Stimulated activated naive CD8-positive, alpha-beta T cell treated with anti-CD3 and anti-CD28 coated beads, Interleukin-15, Interleukin-2, amounts not matched to agents 100 U/mL and 50 U/mL, for 24 hours (primary cell): Measurements from ENCODE around the gene CDC42BPG.

Experiments used
- ATAC-seq: fragments of 150-1000 bp; cut with Tn5 transposase; one replicate; pipeline ENCODE4 v1.10.0; 2021
- DNase-seq: peaks from one replicate; pipeline ENCODE4 v3.0.0; 2021

CDC42BPG gene

GRCh38 chr11:64804346-64805210, 39.9 kb downstream of the CDC42BPG start:
- DNase-seq = no peak
- no peak for ATAC-seq

GRCh38 chr11:64803846-64804345, 40.6 kb downstream of the CDC42BPG start:
- DNase-seq (no peak), ATAC-seq (no peak)

GRCh38 chr11:64803158-64803845, 41.2 kb downstream of the CDC42BPG start, which contains the start of gene MAP4K2:
Gene MAP4K2, minus strand, starts transcription at chr11:64803214. Its CDS starts 65 bp downstream, at chr11:64803149.
- DNase-seq (peak; percentile 91), ATAC-seq (peak; percentile 83)

- DNase-seq (peak; percentile 60), ATAC-seq (peak; percentile 36)
Measured at GRCh38 chr11:64802370-64803157, 41.9 kb downstream of the CDC42BPG start.

DNA sequence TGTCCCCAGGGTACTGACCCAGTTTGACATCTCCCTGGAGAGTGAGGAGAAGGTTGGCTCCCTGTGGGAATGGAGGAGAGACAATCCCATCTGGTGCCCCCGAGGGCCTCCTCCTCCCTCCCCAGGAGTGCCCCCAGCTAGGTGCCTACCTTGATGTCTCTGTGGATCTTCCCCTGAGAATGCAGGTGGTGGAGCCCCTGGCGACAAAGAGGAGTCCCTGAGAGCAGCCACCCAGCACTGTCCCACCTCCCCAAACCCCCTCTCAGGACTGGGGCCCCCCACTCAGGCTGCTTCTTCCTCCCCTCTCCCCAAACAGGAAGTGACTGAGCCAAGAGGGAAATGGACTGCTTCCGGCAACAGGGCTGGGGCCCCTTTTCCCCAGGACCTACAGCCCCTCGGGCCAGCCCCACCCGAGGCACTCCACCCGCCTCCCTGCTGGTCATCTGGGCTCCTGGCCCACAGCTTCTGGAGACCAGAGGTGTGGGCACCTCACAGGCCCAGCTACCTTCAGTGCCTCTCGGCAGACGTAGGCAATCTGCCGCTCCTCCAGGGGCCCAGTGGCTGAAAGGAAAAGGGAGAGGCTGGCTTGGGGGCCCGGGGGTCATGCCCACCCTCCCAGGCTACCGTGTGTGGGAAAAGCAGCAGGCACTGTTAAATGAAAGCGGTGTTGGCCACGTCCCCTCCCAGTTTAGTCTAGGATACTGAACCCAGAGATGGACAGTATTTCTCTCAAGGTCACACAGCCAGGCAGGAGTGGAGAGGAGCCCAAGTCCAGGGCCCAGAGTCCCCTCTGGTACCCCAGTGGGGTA, 42.7 kb downstream of the CDC42BPG start:
- no peak for ATAC-seq
- DNase-seq = no peak

DNA sequence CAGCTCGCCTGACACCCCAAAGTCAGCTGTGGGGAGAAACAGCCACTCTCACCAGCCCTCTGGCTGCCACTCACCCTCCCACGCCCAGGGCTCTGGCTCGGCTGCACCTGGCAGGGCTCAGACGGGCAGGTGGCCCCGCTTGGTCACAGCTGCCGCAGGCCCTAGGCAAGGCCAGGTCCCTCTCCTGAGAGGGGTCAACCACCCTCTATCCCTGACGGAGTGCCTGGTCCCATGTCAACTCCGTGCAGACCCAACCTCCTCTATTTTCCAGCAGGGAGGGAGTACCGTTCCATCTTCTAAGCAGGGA, 43.3 kb downstream of the CDC42BPG start:
- ATAC-seq = no peak

DNA sequence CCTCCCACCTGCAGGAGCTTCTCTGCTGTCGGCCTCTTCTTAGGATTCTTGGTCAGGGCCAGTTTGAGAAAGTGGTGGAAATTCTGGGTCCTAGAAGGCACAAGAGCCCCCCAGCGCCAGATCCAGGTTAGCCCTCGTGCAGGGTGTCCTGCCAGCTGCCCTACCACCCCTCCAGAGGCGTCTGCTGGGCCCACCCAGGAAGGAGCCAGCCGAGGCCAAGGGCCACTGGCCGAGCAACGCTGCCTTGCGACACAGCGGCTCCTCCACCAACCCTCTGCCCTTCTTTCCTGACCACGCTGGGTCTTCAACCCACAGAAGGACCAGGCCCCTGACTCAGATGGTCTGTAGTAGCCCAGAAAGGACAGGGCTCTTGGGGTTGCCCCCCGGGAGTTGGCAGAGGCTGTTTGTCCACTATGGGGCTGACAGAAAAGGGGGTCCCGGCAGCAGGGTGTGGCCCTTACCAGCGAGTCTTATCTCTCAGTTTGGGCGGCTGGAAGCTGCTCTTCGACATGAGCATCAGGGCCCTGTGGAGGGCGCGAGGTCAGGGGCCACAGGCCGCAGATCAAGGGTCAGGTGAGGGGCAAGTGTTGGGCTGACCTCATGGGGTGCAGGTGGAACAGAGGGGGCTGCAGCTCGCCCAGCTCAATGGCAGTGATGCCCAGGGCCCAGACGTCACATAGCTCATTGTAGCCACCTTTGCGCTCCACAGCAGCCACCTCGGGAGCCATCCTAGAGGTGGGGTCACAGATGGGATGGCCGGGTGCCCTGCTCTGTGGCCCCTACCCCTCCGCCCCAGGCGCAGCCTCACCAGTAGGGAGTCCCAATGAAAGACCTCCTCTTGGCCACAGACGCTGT, 43.9 kb downstream of the CDC42BPG start:
- DNase-seq = no peak

More for the DNA sequence above, 43.3 kb downstream of the CDC42BPG start:
- DNase-seq = no peak

DNA sequence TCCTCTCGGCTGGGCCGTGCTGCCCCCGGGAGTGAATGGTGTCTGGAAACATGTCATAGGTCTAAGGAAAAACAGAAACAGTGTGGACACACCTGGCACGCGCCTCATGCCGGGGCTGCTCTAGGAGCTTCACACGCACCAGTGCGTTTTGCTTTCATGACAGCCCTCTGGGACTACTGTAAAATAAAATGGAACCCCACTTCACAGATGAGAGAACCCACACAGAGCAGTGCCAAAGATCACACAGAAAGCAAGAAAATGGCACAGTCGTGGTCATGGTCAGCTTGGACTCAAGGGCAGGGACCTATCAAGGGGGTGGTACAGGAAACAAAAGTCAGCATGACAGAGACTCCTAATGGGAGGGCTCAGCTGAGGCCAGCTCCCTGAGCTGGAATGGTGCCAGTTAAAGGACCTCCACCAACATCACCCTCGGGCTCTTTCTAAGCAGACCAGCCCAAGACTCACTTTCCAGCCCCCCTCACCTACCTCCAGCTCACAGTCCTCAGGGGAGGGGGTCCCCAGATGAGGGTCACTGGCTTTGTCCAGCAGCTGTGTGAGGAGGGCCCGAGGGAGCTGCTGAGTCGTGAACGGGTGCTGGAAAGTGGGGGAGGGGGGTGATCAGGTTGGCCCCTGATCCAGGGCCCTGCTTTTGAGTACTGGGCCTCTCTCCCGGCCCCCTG, 44.7 kb downstream of the CDC42BPG start:
- DNase-seq = no peak

More for the DNA sequence above, 43.9 kb downstream of the CDC42BPG start:
- ATAC-seq = no peak

DNA sequence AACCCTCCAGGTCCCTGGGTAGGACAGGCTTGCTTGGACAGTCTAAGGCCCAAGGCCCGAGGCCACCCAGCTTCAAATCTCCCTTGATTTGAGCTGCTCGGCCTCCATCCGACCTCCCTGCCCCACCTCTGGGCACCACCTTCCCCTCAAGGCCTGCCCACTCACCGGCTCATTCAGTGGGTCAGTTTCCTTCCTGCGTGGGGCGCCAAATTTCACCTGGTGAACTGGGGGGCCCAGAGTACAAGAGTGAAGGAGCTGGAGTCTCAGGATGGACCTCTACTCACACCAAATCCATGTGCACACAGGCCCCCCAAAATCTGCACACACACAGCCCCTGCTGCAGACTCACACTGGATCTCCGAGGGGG, 45.2 kb downstream of the CDC42BPG start:
- no peak for ATAC-seq
- DNase-seq = no peak

More for the DNA sequence above, 44.7 kb downstream of the CDC42BPG start:
- ATAC-seq = no peak

GRCh38 chr11:64796757-64797541, 47.5 kb downstream of the CDC42BPG start:
- DNase-seq (no peak), ATAC-seq (no peak)

DNA sequence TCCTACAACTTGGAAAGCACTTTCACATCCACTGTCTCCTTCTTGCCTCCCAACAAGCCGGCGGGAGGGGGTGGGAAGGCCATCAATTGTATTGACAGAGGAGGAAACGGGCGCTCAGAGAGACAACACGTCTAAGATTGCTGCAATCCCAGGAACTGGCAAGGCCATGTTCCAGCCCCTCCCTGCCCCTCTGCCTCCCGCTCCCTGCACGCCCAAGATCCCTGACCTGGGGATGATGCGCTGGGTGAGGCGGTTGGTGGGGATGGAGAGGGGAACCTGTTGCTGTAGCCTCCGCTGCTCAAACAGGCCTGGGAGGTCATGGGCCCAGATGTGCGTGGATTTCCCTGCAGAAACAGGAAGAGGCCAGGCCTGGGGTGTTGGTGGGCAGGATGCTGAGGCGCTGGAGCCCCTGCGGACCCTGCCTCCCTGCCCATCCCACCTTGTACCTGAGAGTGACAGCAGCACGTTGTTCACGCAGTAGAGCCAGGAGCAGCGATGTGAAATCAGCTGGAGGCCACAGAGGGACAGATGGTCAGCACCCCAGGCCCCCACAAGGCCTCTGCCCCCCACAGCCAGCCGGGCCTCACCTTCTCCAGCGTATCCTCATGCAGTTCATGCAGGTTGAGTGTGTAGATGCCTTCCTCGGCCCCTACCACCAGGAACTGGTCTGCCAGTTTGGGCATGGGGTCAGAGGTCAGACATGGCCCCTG, 48.3 kb downstream of the CDC42BPG start:
- ATAC-seq (no peak), DNase-seq (no peak)

GRCh38 chr11:64794526-64794925, 49.9 kb downstream of the CDC42BPG start:
- DNase-seq (no peak), ATAC-seq (no peak)

- DNase-seq (no peak), ATAC-seq (no peak)
Measured at GRCh38 chr11:64793271-64794160, 50.9 kb downstream of the CDC42BPG start.

DNA sequence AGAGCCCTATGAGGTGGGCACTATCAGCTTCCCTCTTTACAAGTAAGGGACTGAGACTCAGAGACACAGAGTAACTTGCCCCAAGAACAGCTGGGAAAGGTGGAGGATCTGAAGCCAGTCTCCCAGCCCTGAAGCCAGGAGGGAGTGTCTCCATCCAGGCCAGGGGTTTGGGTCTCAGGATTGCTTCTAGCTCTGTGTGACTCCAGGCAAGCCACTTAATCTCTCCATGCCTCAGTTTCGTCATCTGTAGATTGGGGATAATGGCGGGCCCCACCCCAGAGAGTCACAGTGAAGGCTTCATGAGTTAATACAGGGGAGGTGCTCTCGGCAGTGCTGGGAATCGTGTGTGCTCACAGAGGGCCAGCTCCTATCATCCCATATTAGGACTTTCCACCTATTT, 52.0 kb downstream of the CDC42BPG start:
- ATAC-seq (no peak), DNase-seq (no peak)

GRCh38 chr11:64791781-64792291, 52.6 kb downstream of the CDC42BPG start:
- DNase-seq (no peak), ATAC-seq (no peak)

DNA sequence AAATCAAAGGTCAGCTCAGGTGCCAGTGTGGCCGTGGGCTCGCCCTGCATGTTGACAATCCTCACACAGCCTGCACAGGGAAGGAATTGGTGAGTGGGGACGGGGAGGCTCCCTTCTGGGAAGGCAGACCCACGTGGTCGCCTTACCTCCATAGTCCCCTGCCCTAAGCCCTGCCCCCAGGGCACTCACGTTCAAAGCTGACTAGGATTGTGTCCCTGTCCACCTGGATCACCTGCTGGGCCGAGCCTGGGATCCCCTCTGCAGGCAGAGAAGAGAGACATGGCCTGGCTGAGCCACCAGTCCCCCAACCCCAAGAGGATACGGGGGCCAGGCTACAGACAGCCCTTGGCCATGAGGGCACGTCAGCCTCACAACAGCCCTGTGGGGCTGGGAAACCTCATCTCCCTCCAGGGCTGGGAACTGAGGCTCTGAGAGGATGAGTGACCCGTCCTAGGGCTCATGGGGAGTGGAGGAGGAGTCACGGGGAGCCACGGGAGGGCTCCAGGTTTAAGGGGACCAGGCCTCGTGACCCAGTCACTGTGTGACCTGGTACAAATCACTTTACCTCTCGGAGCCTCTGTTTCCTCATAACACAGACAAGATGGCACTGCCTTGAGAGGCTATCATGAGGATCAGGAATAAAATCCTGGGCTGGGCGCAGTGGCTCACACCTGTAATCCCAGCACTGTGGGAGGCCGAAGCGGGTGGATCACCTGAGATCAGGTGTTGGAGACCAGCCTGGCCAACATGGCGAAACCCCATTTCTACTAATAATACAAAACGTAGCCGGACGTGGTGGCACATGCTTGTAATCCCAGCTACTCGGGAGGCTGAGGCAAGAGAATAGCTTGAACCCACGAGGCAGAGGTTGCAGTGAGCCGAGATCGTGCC, 54.0 kb downstream of the CDC42BPG start:
- ATAC-seq = no peak
- DNase-seq = no peak
